SK-N-SH treated with all-trans-retinoic acid at 6 μM for 48 hours (cell line): ENCODE results near the gene EDARADD.

Source experiments
- ATAC-seq: fragments of 200-7000 bp; cut with Tn5 transposase; 3 replicates; pipeline ENCODE4 v1.9.1; 2020; ENCODE audit warnings: mild to moderate bottlenecking, moderate library complexity
- BACH2 ChIP-seq: fragments of 250-450 bp; sonication (Bioruptor Pico); IDR thresholded peaks from 2 replicates; pipeline ENCODE4 v1.9.0; 2021; ENCODE audit warnings: mild to moderate bottlenecking, borderline replicate concordance
- CREB5 ChIP-seq: fragments of 250-450 bp; sonication (Bioruptor Pico); IDR thresholded peaks from 2 replicates; pipeline ENCODE4 v1.5.1; 2020; ENCODE audit warnings: low read depth, mild to moderate bottlenecking, moderate library complexity
- CSDC2 ChIP-seq: fragments of 250-450 bp; sonication (Bioruptor Pico); IDR thresholded peaks from 2 replicates; pipeline ENCODE4 v1.5.0; 2020; ENCODE audit warnings: mild to moderate bottlenecking, moderate library complexity
- CSRNP3 ChIP-seq: fragments of 250-450 bp; sonication (Bioruptor Pico); IDR thresholded peaks from 2 replicates; pipeline ENCODE4 v1.5.1; 2021; ENCODE audit warnings: mild to moderate bottlenecking, moderate library complexity
- ISL1 ChIP-seq: fragments of 250-450 bp; sonication (Bioruptor Pico); IDR thresholded peaks from 2 replicates; pipeline ENCODE4 v2.1.2; 2022; ENCODE audit warnings: mild to moderate bottlenecking, moderate library complexity
- OSR1 ChIP-seq: fragments of 250-450 bp; sonication (Bioruptor Pico); IDR thresholded peaks from 2 replicates; pipeline ENCODE4 v1.8.0; 2022; ENCODE audit warnings: moderate library complexity, mild to moderate bottlenecking, inconsistent platforms
- POU6F1 ChIP-seq: fragments of 250-450 bp; sonication (Bioruptor Pico); IDR thresholded peaks from 2 replicates; pipeline ENCODE4 v1.8.0; 2021; ENCODE audit warnings: low read depth, mild to moderate bottlenecking, moderate library complexity, borderline replicate concordance
- PPARA ChIP-seq: fragments of 250-450 bp; sonication (Bioruptor Pico); IDR thresholded peaks from 2 replicates; pipeline ENCODE4 v1.5.0; 2020; ENCODE audit warnings: mild to moderate bottlenecking, borderline replicate concordance
- RARB ChIP-seq: fragments of 250-450 bp; sonication (Bioruptor Pico); IDR thresholded peaks from 2 replicates; pipeline ENCODE4 v1.8.0; 2021; ENCODE audit warnings: mild to moderate bottlenecking, moderate library complexity
- SNAI2 ChIP-seq: fragments of 250-450 bp; sonication (Bioruptor Pico); IDR thresholded peaks from 2 replicates; pipeline ENCODE4 v1.5.0; 2020; ENCODE audit warnings: mild to moderate bottlenecking, moderate library complexity
- TCF4 ChIP-seq: fragments of 250-450 bp; sonication (Bioruptor Pico); IDR thresholded peaks from 2 replicates; pipeline ENCODE4 v1.8.0; 2021; ENCODE audit warnings: mild to moderate bottlenecking, moderate library complexity, borderline replicate concordance
- TOX ChIP-seq: fragments of 250-450 bp; sonication (Bioruptor Pico); IDR thresholded peaks from 2 replicates; pipeline ENCODE4 v1.8.0; 2021; ENCODE audit warnings: mild to moderate bottlenecking, moderate library complexity, borderline replicate concordance
- TSHZ2 ChIP-seq: fragments of 250-450 bp; sonication (Bioruptor Pico); IDR thresholded peaks from 2 replicates; pipeline ENCODE4 v1.5.0; 2020; ENCODE audit warnings: mild to moderate bottlenecking, moderate library complexity
- ZC3H10 ChIP-seq: fragments of 250-450 bp; sonication (Bioruptor Pico); IDR thresholded peaks from 2 replicates; pipeline ENCODE4 v1.5.1; 2021; ENCODE audit warnings: mild to moderate bottlenecking, moderate library complexity
- ZFP3 ChIP-seq: fragments of 250-450 bp; sonication (Bioruptor Pico); IDR thresholded peaks from 2 replicates; pipeline ENCODE4 v1.5.0; 2020; ENCODE audit warnings: mild to moderate bottlenecking, moderate library complexity
- ZFP30 ChIP-seq: fragments of 450-650 bp; formaldehyde crosslinking; IDR thresholded peaks from 2 replicates; pipeline ENCODE4 v1.5.0; 2022; ENCODE audit warnings: mild to moderate bottlenecking, moderate library complexity
- ZNF565 ChIP-seq: fragments of 450-650 bp; formaldehyde crosslinking; conservative IDR thresholded peaks from 2 replicates; pipeline ENCODE4 v1.5.0; 2020; ENCODE audit warnings: low read depth, mild to moderate bottlenecking, moderate library complexity
- ZNF70 ChIP-seq: fragments of 450-650 bp; formaldehyde crosslinking; IDR thresholded peaks from 2 replicates; pipeline ENCODE4 v1.5.0; 2020; ENCODE audit warnings: mild to moderate bottlenecking, moderate library complexity
- ZNF8 ChIP-seq: fragments of 450-650 bp; formaldehyde crosslinking; IDR thresholded peaks from 2 replicates; pipeline ENCODE4 v1.5.0; 2020; ENCODE audit warnings: mild to moderate bottlenecking, moderate library complexity
- TF ChIP-seq, protein P1 (sequence below): fragments of 250-450 bp; sonication (Bioruptor Pico); IDR thresholded peaks from 2 replicates; pipeline ENCODE4 v1.8.0; 2020; ENCODE audit warnings: mild to moderate bottlenecking, moderate library complexity, borderline replicate concordance

EDARADD gene

DNA sequence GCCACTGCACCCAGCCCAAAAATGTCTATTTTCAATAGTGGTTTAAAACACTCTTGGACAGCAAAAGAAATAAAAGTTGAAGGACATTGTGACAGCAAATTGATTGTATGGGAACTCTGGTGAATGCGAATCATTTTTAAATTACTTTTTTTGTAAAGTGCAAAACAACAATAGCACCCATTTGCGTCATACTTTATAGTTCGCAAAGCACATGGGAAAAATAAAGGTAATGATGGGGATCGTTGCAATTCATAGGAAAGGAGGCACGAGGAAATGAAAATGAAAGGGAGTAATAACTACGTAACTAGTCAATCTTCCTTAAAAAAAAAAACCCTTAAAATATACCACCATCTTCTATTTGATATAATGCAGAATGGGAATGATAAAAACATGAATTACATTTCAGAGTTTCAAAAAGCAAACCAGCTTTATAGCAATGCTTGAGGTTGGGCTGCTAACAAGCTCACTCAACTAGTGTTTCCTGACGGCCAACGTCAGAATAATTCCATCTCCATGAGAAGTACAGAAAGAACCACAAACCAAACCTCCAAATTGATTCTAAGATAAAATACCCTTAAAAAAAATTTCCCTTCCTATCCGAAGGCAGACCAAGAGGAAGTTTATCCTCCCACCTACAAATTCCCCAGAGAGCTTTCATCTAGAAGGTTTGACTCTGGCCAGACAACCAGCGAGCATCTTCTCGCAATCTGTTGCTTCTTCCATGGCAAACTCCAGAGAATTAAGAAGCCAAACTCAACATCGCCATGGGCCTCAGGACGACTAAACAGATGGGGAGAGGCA lies at the start of gene EDARADD:
Gene EDARADD, plus strand, starts transcription at position 606 of the 801 bp plus-strand sequence. Its CDS starts 159 bp downstream, at position 765.
- ATAC-seq, result no peak

GRCh38 chr1:236345728-236346127 lies 48.4 kb upstream of the EDARADD start:
- ATAC-seq, result 0 out of 3 replicates have a peak, but pooled peaks have one; percentile 28
- TF ChIP-seq, protein P1, sequence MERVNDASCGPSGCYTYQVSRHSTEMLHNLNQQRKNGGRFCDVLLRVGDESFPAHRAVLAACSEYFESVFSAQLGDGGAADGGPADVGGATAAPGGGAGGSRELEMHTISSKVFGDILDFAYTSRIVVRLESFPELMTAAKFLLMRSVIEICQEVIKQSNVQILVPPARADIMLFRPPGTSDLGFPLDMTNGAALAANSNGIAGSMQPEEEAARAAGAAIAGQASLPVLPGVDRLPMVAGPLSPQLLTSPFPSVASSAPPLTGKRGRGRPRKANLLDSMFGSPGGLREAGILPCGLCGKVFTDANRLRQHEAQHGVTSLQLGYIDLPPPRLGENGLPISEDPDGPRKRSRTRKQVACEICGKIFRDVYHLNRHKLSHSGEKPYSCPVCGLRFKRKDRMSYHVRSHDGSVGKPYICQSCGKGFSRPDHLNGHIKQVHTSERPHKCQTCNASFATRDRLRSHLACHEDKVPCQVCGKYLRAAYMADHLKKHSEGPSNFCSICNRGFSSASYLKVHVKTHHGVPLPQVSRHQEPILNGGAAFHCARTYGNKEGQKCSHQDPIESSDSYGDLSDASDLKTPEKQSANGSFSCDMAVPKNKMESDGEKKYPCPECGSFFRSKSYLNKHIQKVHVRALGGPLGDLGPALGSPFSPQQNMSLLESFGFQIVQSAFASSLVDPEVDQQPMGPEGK (CRISPR knock-in tag), result no peak
- no peak for TF ChIP-seq OSR1 (CRISPR knock-in tag)
- no peak for TF ChIP-seq TCF4 (CRISPR knock-in tag)
- no peak for TF ChIP-seq TOX

More for the DNA sequence above, at the start of gene EDARADD:
- TF ChIP-seq TOX (no peak), ISL1 (CRISPR knock-in tag) (no peak), CSDC2 (CRISPR knock-in tag) (no peak), RARB (CRISPR knock-in tag) (no peak), OSR1 (CRISPR knock-in tag) (no peak), ZC3H10 (CRISPR knock-in tag) (no peak), CSRNP3 (CRISPR knock-in tag) (no peak), PPARA (CRISPR knock-in tag) (no peak), TCF4 (CRISPR knock-in tag) (no peak), ZFP3 (CRISPR knock-in tag) (no peak), POU6F1 (CRISPR knock-in tag) (no peak), ZNF8 (no peak), CREB5 (CRISPR knock-in tag) (no peak), TSHZ2 (CRISPR knock-in tag) (no peak), SNAI2 (no peak), ZFP30 (CRISPR knock-in tag) (no peak)

DNA sequence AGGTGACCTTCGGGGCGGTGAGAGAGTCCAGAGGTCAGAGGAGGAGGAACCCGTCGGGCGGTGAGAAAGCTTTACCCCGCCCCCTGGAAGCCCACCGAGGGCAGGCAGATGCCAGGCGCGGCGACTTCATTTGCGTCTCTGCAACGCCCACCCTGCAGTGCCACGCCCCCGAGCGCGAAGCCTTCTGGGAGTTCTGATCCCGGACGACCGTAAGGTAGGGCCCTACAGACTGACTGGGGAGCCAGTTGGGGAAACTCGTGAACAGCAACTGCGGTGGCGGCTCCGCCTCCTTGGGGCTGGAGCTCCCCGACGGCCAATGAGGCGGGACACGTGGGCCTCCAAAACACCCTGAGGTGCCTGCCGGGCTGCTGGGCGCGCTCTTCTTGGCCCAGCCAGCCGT lies 46.0 kb upstream of the EDARADD start:
- ATAC-seq, result no peak
- TF ChIP-seq RARB (CRISPR knock-in tag) (no peak), ZNF565 (CRISPR knock-in tag) (no peak)

GRCh38 chr1:236350308-236350707 lies 43.8 kb upstream of the EDARADD start:
- no peak for ATAC-seq
- TF ChIP-seq BACH2, result no peak
- TF ChIP-seq TSHZ2 (CRISPR knock-in tag), result no peak
- TF ChIP-seq SNAI2, result no peak
- no peak for TF ChIP-seq ZNF565 (CRISPR knock-in tag)
- no peak for TF ChIP-seq OSR1 (CRISPR knock-in tag)
- no peak for TF ChIP-seq CSDC2 (CRISPR knock-in tag)
- TF ChIP-seq ISL1 (CRISPR knock-in tag), result no peak
- TF ChIP-seq RARB (CRISPR knock-in tag), result no peak
- no peak for TF ChIP-seq POU6F1 (CRISPR knock-in tag)
- TF ChIP-seq ZNF70, result no peak
- TF ChIP-seq ZC3H10 (CRISPR knock-in tag), result no peak
- no peak for TF ChIP-seq TCF4 (CRISPR knock-in tag)
- TF ChIP-seq PPARA (CRISPR knock-in tag), result no peak
